Heart left ventricle (tissue), 13 donors: ENCODE measurements around the gene SH3PXD2A.

Experiments used
- POLR2A ChIP-seq, 2 donors: fragments of 450-650 bp; IDR thresholded peaks; one replicate each; pipeline ENCODE4 v1.6.1; 2017; ENCODE audit warnings: antibody characterized with exemption in 2 of 2, mild to moderate bottlenecking in 2 of 2, moderate library complexity in 2 of 2
- TF ChIP-seq, protein P1 (sequence below), 12 donors: fragments of 200-600 bp; sonication (generic) in 4 of 12; IDR thresholded peaks; one replicate each; pipeline versions ENCODE4 v1.5.0 to v1.8.0; 2018 to 2022; ENCODE audit warnings: antibody characterized with exemption in 12 of 12, mild to moderate bottlenecking in 5 of 12
- donor health status: ischemic (EF 13 %, LVEDD 7.1; RV severe dilation, severe dysfunction).
- donor health status: DM: no; HTN: yes; CAD: no.
- donor health status: DM: no; HTN: no; CAD: no.
- donor health status: ischemic (EF 25% LVEDD 6.9; RV normal size, moderate dysfunction).
- donor health status: ischemic (EF 25% LVEDD 5.7; RV mildly dilated, moderate dysfunction).
- donor health status: ischemic (EF 35%, LVEDD 5.7; RV mildly dilated, moderate dysfunction).
- donor health status: nonischemic (EF 11% LVEDD 7.7; RV severe dilation, severe dysfunction).
- donor health status: DM: yes; HTN: yes; CAD: no.
- donor health status: PGD.
- donor health status: ischemic (EF 29% LVEDD 5.4; RV normal size, mild dysfunction).
- donor health status: nonischemic (EF 23%, LVEDD 6.1; RV moderate dilation, normal function).

- TF ChIP-seq, protein P1, sequence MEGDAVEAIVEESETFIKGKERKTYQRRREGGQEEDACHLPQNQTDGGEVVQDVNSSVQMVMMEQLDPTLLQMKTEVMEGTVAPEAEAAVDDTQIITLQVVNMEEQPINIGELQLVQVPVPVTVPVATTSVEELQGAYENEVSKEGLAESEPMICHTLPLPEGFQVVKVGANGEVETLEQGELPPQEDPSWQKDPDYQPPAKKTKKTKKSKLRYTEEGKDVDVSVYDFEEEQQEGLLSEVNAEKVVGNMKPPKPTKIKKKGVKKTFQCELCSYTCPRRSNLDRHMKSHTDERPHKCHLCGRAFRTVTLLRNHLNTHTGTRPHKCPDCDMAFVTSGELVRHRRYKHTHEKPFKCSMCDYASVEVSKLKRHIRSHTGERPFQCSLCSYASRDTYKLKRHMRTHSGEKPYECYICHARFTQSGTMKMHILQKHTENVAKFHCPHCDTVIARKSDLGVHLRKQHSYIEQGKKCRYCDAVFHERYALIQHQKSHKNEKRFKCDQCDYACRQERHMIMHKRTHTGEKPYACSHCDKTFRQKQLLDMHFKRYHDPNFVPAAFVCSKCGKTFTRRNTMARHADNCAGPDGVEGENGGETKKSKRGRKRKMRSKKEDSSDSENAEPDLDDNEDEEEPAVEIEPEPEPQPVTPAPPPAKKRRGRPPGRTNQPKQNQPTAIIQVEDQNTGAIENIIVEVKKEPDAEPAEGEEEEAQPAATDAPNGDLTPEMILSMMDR (IDR thresholded peaks at IDR 0.05): no peak
- TF ChIP-seq POLR2A (IDR thresholded peaks at IDR 0.05): no peak
Observed at GRCh38 chr10:103793429-103793828, 61.9 kb downstream of the SH3PXD2A start.
